ENCODE measurements around the gene SSR3. TPM values are rescaled to one million over a fixed set of nuclear protein-coding genes. Genes with fewer than 3 reads are reported as not detected.

Gene SSR3
- total and polyA plus RNA-seq, 2 of the 13 experiments (the other 11 are each of a cell fraction or from before 2014, with no cell fraction given): 229 to 325 TPM

GRCh38 chr3:156554842-156555687 lies at the start of gene SSR3 (continued):
- TF ChIP-seq AFF4 (CRISPR knock-in tag; IDR thresholded peaks at IDR 0.05) (no peak), ZNF703 (CRISPR knock-in tag; IDR thresholded peaks at IDR 0.05; ENCODE audit: borderline replicate concordance) (no peak), PCBP2 (optimal IDR thresholded peaks at IDR 0.05; ENCODE audit: low read depth, low read length, poor library complexity, severe bottlenecking) (no peak), SOX6 (IDR thresholded peaks at IDR 0.05) (no peak), SOX6 (CRISPR knock-in tag; IDR thresholded peaks at IDR 0.05) (peak; percentile 52), ZNF570 (CRISPR knock-in tag; IDR thresholded peaks at IDR 0.05; ENCODE audit: borderline replicate concordance) (no peak), ZBTB7A (CRISPR knock-in tag; IDR thresholded peaks at IDR 0.05) (no peak), SRSF4 (IDR thresholded peaks at IDR 0.05; ENCODE audit: low read depth, low read length, poor library complexity, severe bottlenecking) (no peak), EED (CRISPR knock-in tag; IDR thresholded peaks at IDR 0.05) (peak; percentile 64; the same call in 1 of the 2 replicates), ZNF235 (CRISPR knock-in tag; IDR thresholded peaks at IDR 0.05; ENCODE audit: borderline replicate concordance) (no peak), DBP (CRISPR knock-in tag; IDR thresholded peaks at IDR 0.05; ENCODE audit: not compliant biosample characterization) (no peak), PAF1 (CRISPR knock-in tag; IDR thresholded peaks at IDR 0.05) (no peak), ZFAT (CRISPR knock-in tag; conservative IDR thresholded peaks at IDR 0.05) (no peak), ZBTB37 (CRISPR knock-in tag; IDR thresholded peaks at IDR 0.05) (no peak), PPARG (CRISPR knock-in tag; conservative IDR thresholded peaks at IDR 0.05) (no peak; the same call in 1 of the 2 replicates), MAZ (IDR thresholded peaks at IDR 0.05; ENCODE audit: borderline replicate concordance, low read depth, low read length) (no peak), MAZ (CRISPR knock-in tag; IDR thresholded peaks at IDR 0.05; ENCODE audit: low read depth) (peak; percentile 52; the same call in 1 of the 2 replicates), HCFC1 (IDR thresholded peaks at IDR 0.05; ENCODE audit: low read depth, low read length) (peak; percentile 82), NONO (IDR thresholded peaks at IDR 0.05) (no peak), NONO (CRISPR knock-in tag; conservative IDR thresholded peaks at IDR 0.05) (peak; percentile 73), MIER3 (CRISPR knock-in tag; IDR thresholded peaks at IDR 0.05; ENCODE audit: borderline replicate concordance) (0 out of 2 replicates have a peak, but pooled peaks have one; percentile 17), TEAD2 (CRISPR knock-in tag; IDR thresholded peaks at IDR 0.05) (no peak), E2F5 (CRISPR knock-in tag; conservative IDR thresholded peaks at IDR 0.05) (0 out of 2 replicates have a peak, but pooled peaks have one; percentile 37)
